ENCODE results near the gene ZNF93.

Gene ZNF93

GRCh38 chr19:19877724-19878123 lies 23.0 kb upstream of the ZNF93 start:
- no peak for TF ChIP-seq CTCF (IDR thresholded peaks at IDR 0.05)

DNA sequence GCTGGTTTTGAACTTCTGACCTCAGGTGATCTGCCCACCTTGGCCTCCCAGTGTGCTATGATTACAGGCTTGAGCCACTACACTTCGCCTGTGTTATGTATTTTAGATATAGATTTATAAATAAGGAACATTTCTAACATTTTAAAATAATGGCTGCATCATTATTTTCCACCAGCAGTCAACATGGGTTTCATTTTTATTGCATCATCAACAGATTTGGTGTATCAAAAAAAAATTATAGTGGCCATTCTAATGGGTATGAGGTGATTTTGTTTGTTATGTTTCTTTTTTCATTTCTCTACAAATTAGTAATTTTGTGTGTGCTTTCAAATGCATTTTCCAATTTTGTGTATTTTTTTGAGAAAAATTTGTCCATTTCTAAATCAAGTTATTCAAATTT lies 16.2 kb upstream of the ZNF93 start:
- TF ChIP-seq CTCF (IDR thresholded peaks at IDR 0.05), result no peak

DNA sequence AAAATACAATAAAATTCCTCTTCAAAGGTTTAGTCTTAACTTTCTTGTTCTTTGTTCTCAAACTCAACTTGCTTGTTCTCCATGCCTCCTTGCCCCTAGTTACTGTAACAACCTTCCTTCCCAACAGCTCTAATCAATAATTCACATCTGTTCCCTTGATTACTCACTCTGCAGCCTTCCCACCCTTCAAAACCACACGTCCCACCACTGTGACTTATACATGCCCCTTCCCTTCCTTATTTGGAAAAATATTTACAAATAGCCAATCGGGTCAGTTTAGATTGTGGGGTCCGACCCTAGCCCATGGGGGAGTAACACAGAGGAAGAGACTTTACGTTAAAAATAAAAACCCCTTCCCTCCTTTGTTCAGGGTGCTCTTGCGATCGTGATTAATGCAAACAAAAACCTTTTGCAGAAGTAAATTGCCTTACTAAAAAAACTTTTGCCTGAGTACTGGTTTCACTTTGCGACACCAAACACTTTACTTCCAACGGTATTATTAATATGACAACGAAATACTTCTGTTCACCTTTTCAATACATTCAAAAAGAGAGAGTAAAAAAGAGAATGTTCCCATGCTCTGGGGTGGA lies 512 bp upstream of the ZNF93 start:
- no peak for TF ChIP-seq CTCF (IDR thresholded peaks at IDR 0.05)

DNA sequence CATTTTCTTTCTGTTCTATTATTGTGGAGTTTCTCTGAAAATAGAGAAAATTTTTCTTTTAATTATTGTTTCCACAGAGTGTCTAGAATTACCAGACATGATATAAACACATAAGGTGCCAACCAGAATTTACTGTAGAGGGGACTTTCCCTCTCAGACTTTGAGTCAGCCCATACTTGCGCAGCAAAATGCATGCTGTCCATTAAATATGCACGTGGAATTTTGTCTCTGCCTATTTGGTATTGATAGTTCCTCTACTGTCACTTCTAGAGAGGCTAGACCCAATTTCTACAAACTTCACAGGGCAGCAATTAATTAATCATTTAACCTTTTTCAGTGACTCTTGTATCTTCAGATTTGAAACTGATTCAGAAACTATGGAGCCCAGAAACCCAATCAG lies 8.9 kb downstream of the ZNF93 start:
- TF ChIP-seq CTCF (IDR thresholded peaks at IDR 0.05), result no peak

DNA sequence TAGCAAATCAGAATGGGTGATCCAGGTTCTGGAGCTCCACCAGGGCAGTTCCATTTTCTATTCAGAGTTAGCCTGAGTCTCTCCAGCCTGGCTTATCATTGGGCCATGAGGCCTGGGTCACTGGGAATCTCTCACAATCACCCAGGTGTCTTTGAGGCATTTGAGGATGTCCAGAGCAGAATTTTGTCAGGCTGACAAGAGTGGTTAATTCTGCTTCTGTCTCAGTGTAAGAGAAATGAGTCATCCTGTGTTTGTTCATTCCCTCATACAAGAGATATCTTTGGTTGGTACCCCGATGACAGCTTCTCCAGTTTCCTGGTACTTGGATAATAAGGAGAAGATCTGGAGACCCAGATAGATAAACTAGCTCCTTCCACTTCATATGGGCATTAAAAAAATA lies 10.4 kb downstream of the ZNF93 start:
- TF ChIP-seq CTCF (IDR thresholded peaks at IDR 0.05), result no peak

DNA sequence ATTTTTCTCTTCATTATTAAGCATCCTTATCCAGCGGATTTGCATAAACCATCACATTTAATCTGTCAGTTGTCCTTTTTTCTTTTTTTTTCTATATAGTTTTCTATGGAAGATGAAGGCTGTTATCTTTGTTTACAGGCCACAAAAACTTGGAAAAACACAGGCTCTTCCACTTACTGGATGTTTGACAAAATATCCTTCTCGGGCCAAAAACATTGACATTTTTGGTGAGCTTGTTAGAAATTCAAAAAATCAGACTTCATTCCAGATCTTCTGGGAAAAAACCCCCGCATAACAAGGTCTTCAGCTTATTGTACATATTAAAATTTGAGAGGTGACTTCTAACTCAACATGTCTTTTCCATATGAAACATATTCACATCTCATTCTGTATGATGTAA lies 13.8 kb downstream of the ZNF93 start:
- no peak for TF ChIP-seq CTCF (IDR thresholded peaks at IDR 0.05)

GRCh38 chr19:19937403-19937802 lies 36.7 kb downstream of the ZNF93 start:
- no peak for TF ChIP-seq CTCF (IDR thresholded peaks at IDR 0.05)

DNA sequence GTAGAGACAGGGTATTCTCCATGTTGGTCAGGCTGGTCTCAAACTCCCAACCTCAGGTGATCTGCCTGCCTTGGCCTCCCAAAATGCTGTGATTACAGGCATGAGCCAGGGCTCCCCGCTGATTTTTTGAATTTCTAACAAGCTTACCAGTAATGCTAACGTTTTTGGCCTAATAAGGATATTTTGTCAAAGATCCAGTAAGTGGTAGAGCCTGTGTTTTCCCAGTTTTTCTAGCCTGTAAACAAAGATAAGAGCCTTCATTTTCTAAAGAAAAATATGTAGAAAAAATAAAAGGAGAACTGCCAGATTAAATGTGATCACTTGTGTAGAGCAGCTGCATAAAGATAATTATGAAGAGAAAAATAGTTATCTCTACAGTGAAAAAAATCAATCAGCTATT lies 37.7 kb downstream of the ZNF93 start:
- TF ChIP-seq CTCF (IDR thresholded peaks at IDR 0.05), result no peak

All from LNCAP (cell line).